Neural progenitor cell (in vitro differentiated cells): ENCODE data around the gene VEGFA. TPM values are rescaled to one million over a fixed set of nuclear protein-coding genes. Genes with fewer than 3 reads are reported as not detected.

Experiments
- DNase-seq: peaks from one replicate; pipeline ENCODE4 v3.0.0-alpha.2; 2016; ENCODE audit warnings: low spot score
- H2AFZ ChIP-seq: fragments of 200-600 bp; sonication (generic); replicated peaks from 2 replicates; pipeline ENCODE4 v1.6.1; 2016; ENCODE audit warnings: antibody characterized with exemption
- H3F3A ChIP-seq: fragments of 200-600 bp; sonication (generic); 2 replicates; pipeline ENCODE4 v1.6.1; 2016; ENCODE audit warnings: antibody characterized with exemption, low read depth
- H3K27ac ChIP-seq: fragments of 200-600 bp; sonication (generic); 2 replicates; pipeline ENCODE4 v1.5.1; 2016; ENCODE audit warnings: mild to moderate bottlenecking
- H3K27me3 ChIP-seq: fragments of 200-600 bp; sonication (generic); 2 replicates; pipeline ENCODE4 v1.6.1; 2016; ENCODE audit warnings: mild to moderate bottlenecking, moderate library complexity
- H3K36me3 ChIP-seq: fragments of 200-600 bp; sonication (generic); 2 replicates; pipeline ENCODE4 v1.5.1; 2016
- H3K4me1 ChIP-seq: fragments of 200-600 bp; sonication (generic); 2 replicates; pipeline ENCODE4 v1.6.1; 2016; ENCODE audit warnings: mixed run types
- H3K4me2 ChIP-seq: fragments of 200-600 bp; sonication (generic); 2 replicates; pipeline ENCODE4 v1.6.1; 2016
- H3K4me3 ChIP-seq: fragments of 200-600 bp; sonication (generic); 2 replicates; pipeline ENCODE4 v1.5.1; 2016
- H3K79me2 ChIP-seq: fragments of 200-600 bp; sonication (generic); 2 replicates; pipeline ENCODE4 v1.6.1; 2016; ENCODE audit warnings: low read depth
- H3K9ac ChIP-seq: fragments of 200-600 bp; sonication (generic); 2 replicates; pipeline ENCODE4 v1.6.1; 2016
- H3K9me3 ChIP-seq: fragments of 200-600 bp; sonication (generic); 2 replicates; pipeline ENCODE4 v1.5.1; 2016; ENCODE audit warnings: low read depth
- H4K20me1 ChIP-seq: fragments of 200-600 bp; sonication (generic); 2 replicates; pipeline ENCODE4 v1.6.1; 2016; ENCODE audit warnings: low read depth
- H3K27ac Mint-ChIP-seq: 3 replicates; pipeline ENCODE4 v1.8.0; 2021; ENCODE audit warnings: mixed read lengths
- H3K27me3 Mint-ChIP-seq: 2 replicates; pipeline ENCODE4 v1.8.0; 2022; ENCODE audit warnings: low read depth, mild to moderate bottlenecking, inconsistent platforms, moderate library complexity, mixed read lengths; ENCODE audit not compliant: insufficient read depth
- H3K36me3 Mint-ChIP-seq: 3 replicates; pipeline ENCODE4 v1.8.0; 2021; ENCODE audit warnings: mixed read lengths
- H3K4me1 Mint-ChIP-seq: 3 replicates; pipeline ENCODE4 v1.8.0; 2021; ENCODE audit warnings: mixed read lengths
- H3K4me3 Mint-ChIP-seq: 3 replicates; pipeline ENCODE4 v1.8.0; 2021; ENCODE audit warnings: mild to moderate bottlenecking, moderate library complexity, mixed read lengths
- H3K9me3 Mint-ChIP-seq: 3 replicates; pipeline ENCODE4 v1.8.0; 2020; ENCODE audit warnings: mixed read lengths
- EZH2 ChIP-seq: fragments of 200-600 bp; sonication (generic); IDR thresholded peaks from 2 replicates; pipeline ENCODE4 v1.6.1; 2017; ENCODE audit warnings: antibody characterized with exemption, mild to moderate bottlenecking, moderate library complexity
- EZH2phosphoT487 ChIP-seq: fragments of 200-600 bp; sonication (generic); IDR thresholded peaks from 2 replicates; pipeline ENCODE4 v1.6.1; 2017; ENCODE audit warnings: antibody characterized with exemption
- total RNA-seq: library from RNA; depleted of rRNA; stranded (reverse); fragments of >200 nt; gene quantifications from 2 replicates; pipeline ENCODE4 v1.2.3, GENCODE V29; 2015; ENCODE audit warnings: low replicate concordance
- TF ChIP-seq, protein P1 (sequence below): fragments of 200-600 bp; sonication (generic); IDR thresholded peaks from 2 replicates; pipeline ENCODE4 v1.5.1; 2017; ENCODE audit warnings: antibody characterized with exemption, mild to moderate bottlenecking

VEGFA gene
- total RNA-seq, 1 donor from 2014 or later: 49.6 TPM

DNA sequence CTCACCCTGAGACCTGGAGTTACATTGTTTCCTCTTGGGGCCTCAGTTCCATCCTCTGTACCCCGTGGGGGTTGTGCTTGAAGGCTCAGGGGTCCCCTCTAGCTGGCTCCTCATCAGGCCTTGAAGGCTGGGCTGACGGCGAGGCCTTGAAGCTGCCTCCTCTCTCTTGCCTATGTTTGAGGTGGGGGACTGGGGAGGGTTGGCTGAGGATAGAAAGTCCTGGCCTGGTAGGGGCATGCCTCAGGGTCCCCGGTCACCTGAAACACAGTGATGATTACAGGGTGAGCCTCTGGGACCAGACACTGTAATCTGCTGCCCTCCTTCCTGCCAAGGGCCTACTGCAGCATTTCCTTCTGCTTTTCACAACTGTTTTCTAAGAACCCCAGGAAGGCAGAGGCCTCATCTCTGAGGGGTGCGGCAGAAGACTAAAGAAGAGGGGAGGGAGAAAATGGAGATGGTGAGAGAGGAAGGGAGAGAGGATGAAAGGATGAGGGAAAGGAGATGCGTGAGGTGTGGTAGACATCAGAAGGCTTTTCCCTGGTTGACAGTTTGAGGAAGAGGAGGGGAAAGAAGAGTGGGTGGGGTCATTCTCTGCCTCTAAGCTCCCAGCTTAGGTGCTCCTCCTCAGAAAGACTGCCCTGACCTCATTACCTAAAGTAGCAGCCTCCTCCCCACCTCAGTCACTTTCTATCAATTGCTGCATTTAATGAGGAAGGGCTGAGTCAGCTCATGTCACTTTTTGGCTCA is 29.7 kb downstream of the VEGFA start:
- H3K9me3 ChIP-seq: no peaks in the 10 kb centered on the region
- no peaks in the 10 kb centered on the region for H3K36me3 Mint-ChIP-seq
- H3K4me3 Mint-ChIP-seq: no peak overlapping the region
- no peaks in the 10 kb centered on the region for H3K36me3 ChIP-seq
- H3K4me1 Mint-ChIP-seq: peaks cover 6% of the 10 kb centered on the region
- peaks cover 3% of the 10 kb centered on the region for H3K27me3 Mint-ChIP-seq
- H3K79me2 ChIP-seq: no peaks in the 10 kb centered on the region
- DNase-seq: no peak
- no peaks in the 10 kb centered on the region for H3K9me3 Mint-ChIP-seq
- TF ChIP-seq EZH2 (no peak), EZH2phosphoT487 (no peak)
- TF ChIP-seq, protein P1, sequence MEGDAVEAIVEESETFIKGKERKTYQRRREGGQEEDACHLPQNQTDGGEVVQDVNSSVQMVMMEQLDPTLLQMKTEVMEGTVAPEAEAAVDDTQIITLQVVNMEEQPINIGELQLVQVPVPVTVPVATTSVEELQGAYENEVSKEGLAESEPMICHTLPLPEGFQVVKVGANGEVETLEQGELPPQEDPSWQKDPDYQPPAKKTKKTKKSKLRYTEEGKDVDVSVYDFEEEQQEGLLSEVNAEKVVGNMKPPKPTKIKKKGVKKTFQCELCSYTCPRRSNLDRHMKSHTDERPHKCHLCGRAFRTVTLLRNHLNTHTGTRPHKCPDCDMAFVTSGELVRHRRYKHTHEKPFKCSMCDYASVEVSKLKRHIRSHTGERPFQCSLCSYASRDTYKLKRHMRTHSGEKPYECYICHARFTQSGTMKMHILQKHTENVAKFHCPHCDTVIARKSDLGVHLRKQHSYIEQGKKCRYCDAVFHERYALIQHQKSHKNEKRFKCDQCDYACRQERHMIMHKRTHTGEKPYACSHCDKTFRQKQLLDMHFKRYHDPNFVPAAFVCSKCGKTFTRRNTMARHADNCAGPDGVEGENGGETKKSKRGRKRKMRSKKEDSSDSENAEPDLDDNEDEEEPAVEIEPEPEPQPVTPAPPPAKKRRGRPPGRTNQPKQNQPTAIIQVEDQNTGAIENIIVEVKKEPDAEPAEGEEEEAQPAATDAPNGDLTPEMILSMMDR: no peak
- no peak overlapping the region for H3K27ac ChIP-seq
- no peaks in the 10 kb centered on the region for H4K20me1 ChIP-seq
- H3K4me3 ChIP-seq: no peak overlapping the region
- no peak overlapping the region for H3K4me2 ChIP-seq
- no peaks in the 10 kb centered on the region for H3F3A ChIP-seq
- no peaks in the 10 kb centered on the region for H3K4me1 ChIP-seq
- no peak overlapping the region for H2AFZ ChIP-seq
- H3K27me3 ChIP-seq: no peaks in the 10 kb centered on the region
- peak overlapping the region; percentile 64 for H3K27ac Mint-ChIP-seq
- no peak overlapping the region for H3K9ac ChIP-seq

DNA sequence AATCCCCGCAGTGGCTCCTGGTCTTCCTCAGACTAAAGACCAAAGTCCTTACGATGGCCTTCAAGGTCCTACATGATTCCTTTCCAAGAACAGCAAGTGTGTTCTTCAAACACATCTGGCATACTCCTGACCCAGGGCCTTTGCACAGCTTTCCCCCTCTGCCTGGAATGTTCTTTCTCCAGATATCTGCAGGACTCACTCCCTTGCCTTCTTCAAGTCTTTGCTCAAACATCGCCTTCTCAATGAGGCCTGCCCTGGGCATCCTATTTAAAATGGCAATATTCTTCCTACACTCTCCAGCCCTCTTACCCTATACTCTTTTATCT is 30.2 kb downstream of the VEGFA start:
- Histone ChIP-seq H3K4me1 (no peaks in the 10 kb centered on the region), H3K79me2 (no peaks in the 10 kb centered on the region), H3K9me3 (no peaks in the 10 kb centered on the region), H3K4me2 (no peak overlapping the region), H4K20me1 (no peaks in the 10 kb centered on the region), H3K4me3 (no peak overlapping the region), H3K27ac (no peak overlapping the region), H3K36me3 (no peaks in the 10 kb centered on the region), H2AFZ (no peak overlapping the region), H3K27me3 (no peaks in the 10 kb centered on the region), H3K9ac (no peak overlapping the region), H3F3A (no peaks in the 10 kb centered on the region)
- no peaks in the 10 kb centered on the region for H3K36me3 Mint-ChIP-seq
- no peak for DNase-seq
- no peaks in the 10 kb centered on the region for H3K9me3 Mint-ChIP-seq
- peaks cover 3% of the 10 kb centered on the region for H3K27me3 Mint-ChIP-seq
- H3K4me1 Mint-ChIP-seq: peaks cover 6% of the 10 kb centered on the region
- TF ChIP-seq EZH2phosphoT487 (no peak), EZH2 (no peak)
- TF ChIP-seq, protein P1: no peak
- H3K27ac Mint-ChIP-seq: no peak overlapping the region
- H3K4me3 Mint-ChIP-seq: no peak overlapping the region

DNA sequence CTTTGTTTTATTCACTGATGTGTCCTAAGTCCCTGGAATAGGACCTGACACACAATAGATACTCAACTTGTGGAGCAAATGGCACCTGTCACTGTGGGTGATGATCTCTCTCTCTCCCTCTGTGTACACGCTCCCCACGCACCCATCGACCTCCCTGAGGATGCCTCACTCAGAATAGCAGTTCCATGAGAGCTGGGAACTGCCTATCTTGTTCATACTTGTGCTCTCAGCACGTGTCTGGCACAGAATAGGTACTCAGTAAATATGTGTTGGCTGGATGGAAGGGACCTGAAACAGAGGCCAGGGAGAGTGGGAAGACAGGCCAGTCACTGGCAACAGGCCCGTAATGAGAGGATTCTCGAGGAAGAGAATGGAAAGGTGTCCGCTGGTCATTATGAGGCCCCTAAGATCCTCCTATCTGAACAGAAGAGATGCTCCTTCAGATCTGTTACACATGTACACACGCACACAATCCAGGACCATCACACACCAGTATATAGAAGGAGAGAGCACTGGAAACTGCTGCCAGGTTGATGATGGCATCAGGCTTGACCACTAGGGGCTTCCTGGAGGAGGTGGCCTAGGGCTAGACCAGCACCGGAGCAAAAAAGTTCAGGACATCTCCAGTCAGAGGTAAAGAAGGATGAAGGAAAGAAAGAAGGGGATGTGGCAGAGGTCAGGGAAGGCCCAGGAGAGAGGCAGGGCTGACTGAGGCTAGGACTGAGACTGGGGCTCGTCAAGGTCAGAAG is 30.9 kb downstream of the VEGFA start:
- H3K9me3 Mint-ChIP-seq: no peaks in the 10 kb centered on the region

More for the DNA sequence above, 30.9 kb downstream of the VEGFA start:
- H3K79me2 ChIP-seq: no peaks in the 10 kb centered on the region
- H3K27ac Mint-ChIP-seq: no peak overlapping the region
- peaks cover 6% of the 10 kb centered on the region for H3K4me1 Mint-ChIP-seq
- H4K20me1 ChIP-seq: no peaks in the 10 kb centered on the region
- peaks cover 3% of the 10 kb centered on the region for H3K27me3 Mint-ChIP-seq
- no peak for DNase-seq
- H3K27me3 ChIP-seq: no peaks in the 10 kb centered on the region
- H2AFZ ChIP-seq: no peak overlapping the region
- H3F3A ChIP-seq: no peaks in the 10 kb centered on the region
- TF ChIP-seq, protein P1: peak; percentile 26
- TF ChIP-seq EZH2phosphoT487 (no peak), EZH2 (no peak)
- no peaks in the 10 kb centered on the region for H3K9me3 ChIP-seq
- no peaks in the 10 kb centered on the region for H3K36me3 Mint-ChIP-seq
- H3K4me1 ChIP-seq: no peaks in the 10 kb centered on the region
- H3K4me3 ChIP-seq: no peak overlapping the region
- no peak overlapping the region for H3K9ac ChIP-seq
- no peaks in the 10 kb centered on the region for H3K36me3 ChIP-seq
- H3K4me2 ChIP-seq: no peak overlapping the region
- no peak overlapping the region for H3K27ac ChIP-seq
- H3K4me3 Mint-ChIP-seq: no peak overlapping the region
